Common myeloid progenitor, CD34-positive (primary cell): Measurements from ENCODE around the gene DCAF15. TPM values are rescaled to one million over a fixed set of nuclear protein-coding genes. Genes with fewer than 3 reads are reported as not detected.

Source experiments
- CTCF ChIA-PET: fragments of 350-600 bp; sonication (Branson Sonifier 250); formaldehyde crosslinking; loops from one replicate; lab custom pipeline; 2021; ENCODE audit warnings: antibody characterized with exemption; lab: Charles Lee
- POLR2A ChIA-PET: fragments of 350-600 bp; sonication (Branson Sonifier 250); formaldehyde crosslinking; loops from one replicate; lab custom pipeline; 2021; ENCODE audit warnings: antibody characterized with exemption; lab: Charles Lee
- DNase-seq, 3 donors: peaks; one replicate each; pipeline versions ENCODE4 v3.0.0 to v3.0.0-alpha.2; 2013
- H3K27ac ChIP-seq, 2 experiments: 1 replicate in 1 of 2; 2 replicates in 1 of 2; pipeline ENCODE4 v1.7.0; 2013; ENCODE audit warnings: inconsistent platforms in 2 of 2, low read length in 2 of 2, mild to moderate bottlenecking in 2 of 2, low read depth in 1 of 2, moderate library complexity in 1 of 2; ENCODE audit not compliant: severe bottlenecking in 2 of 2, insufficient read depth in 1 of 2, poor library complexity in 1 of 2
- H3K27me3 ChIP-seq, 5 experiments: replicated peaks in 2 of 5; 1 replicate in 3 of 5; 2 replicates in 2 of 5; pipeline versions ENCODE4 v1.6.1 to v1.7.0; 2013; ENCODE audit warnings: low read length in 4 of 5, mild to moderate bottlenecking in 2 of 5, moderate library complexity in 2 of 5, inconsistent platforms in 1 of 5; ENCODE audit not compliant: insufficient read depth in 5 of 5, control insufficient read depth in 4 of 5
- H3K36me3 ChIP-seq, 4 experiments: 1 replicate in 2 of 4; 2 replicates in 2 of 4; pipeline versions ENCODE4 v1.6.1 to v1.7.0; 2013; ENCODE audit warnings: low read length in 3 of 4, control low read depth in 1 of 4, mild to moderate bottlenecking in 1 of 4; ENCODE audit not compliant: control insufficient read depth in 4 of 4, insufficient read depth in 4 of 4
- H3K4me1 ChIP-seq, 4 experiments: 1 replicate in 3 of 4; 2 replicates in 1 of 4; pipeline versions ENCODE4 v1.6.1 to v1.7.1; 2013; ENCODE audit warnings: low read length in 3 of 4, mild to moderate bottlenecking in 3 of 4, control low read depth in 1 of 4, inconsistent platforms in 1 of 4, moderate library complexity in 1 of 4; ENCODE audit not compliant: control insufficient read depth in 4 of 4, insufficient read depth in 4 of 4; ENCODE audit errors: control extremely low read depth in 1 of 4
- H3K4me3 ChIP-seq, 7 experiments: 1 replicate in 4 of 7; 2 replicates in 3 of 7; pipeline versions ENCODE4 v1.5.1 to v1.7.0; 2013; ENCODE audit warnings: mild to moderate bottlenecking in 7 of 7, low read length in 6 of 7, moderate library complexity in 6 of 7, inconsistent platforms in 2 of 7, low read depth in 2 of 7, control low read depth in 1 of 7; ENCODE audit not compliant: insufficient read depth in 4 of 7, control insufficient read depth in 1 of 7; ENCODE audit errors: extremely low read depth in 1 of 7
- H3K9me3 ChIP-seq, 5 experiments: 1 replicate in 4 of 5; 2 replicates in 1 of 5; pipeline versions ENCODE4 v1.6.1 to v1.7.1; 2013; ENCODE audit warnings: low read length in 4 of 5, mild to moderate bottlenecking in 2 of 5, inconsistent platforms in 1 of 5, low read depth in 1 of 5, moderate library complexity in 1 of 5; ENCODE audit not compliant: control insufficient read depth in 4 of 5, insufficient read depth in 2 of 5; ENCODE audit errors: control extremely low read depth in 1 of 5
- WGBS: methylation state at CpG from one replicate; pipeline ENCODE4 v1.1.5; 2013; ENCODE audit not compliant: insufficient coverage; 5-methylcytosine and 5-hydroxymethylcytosine counted together
- polyA plus RNA-seq: library from polyadenylated mRNA; unstranded; fragments of 120-200 nt; gene quantifications from one replicate; pipeline ENCODE4 v1.2.1, GENCODE V29; 2013

DCAF15 gene
- 31.1 TPM for polyA plus RNA-seq

GRCh38 chr19:13952154-13952930 lies at the start of gene DCAF15:
Gene DCAF15, plus strand, starts transcription at chr19:13952509. Its CDS starts 4 bp downstream, at chr19:13952513.
- Histone ChIP-seq H3K27me3 (no peaks in the 10 kb centered on the region), H3K4me1 (peaks cover 0 to 16% (median 13%) of the 10 kb centered on the region in 4 experiments), H3K4me3 (peak within 1 kb of the TSS; percentile 69 to 91 (median 81)), H3K9me3 (no peaks in the 10 kb centered on the region), H3K27ac (peak within 1 kb of the TSS; percentile 79 to 87), H3K36me3 (peaks cover 10 to 33% (median 27%) of the 10 kb centered on the region in 4 experiments)
- ChIA-PET POLR2A (interaction anchor here (0.5 to 0.9 kb wide), 2 partner anchors 9 to 37 kb away, joined by 3 read pairs; no protein-coding TSS in a partner anchor), CTCF (interaction anchor here (1.1 to 2.8 kb wide), 9 partner anchors 10 to 79 kb away, joined by 3 to 10 read pairs (median 4); partner anchors contain the start of gene IL27RA)
- peak; percentile 100 for DNase-seq
- 0% methylated on average over 32 of the region's 65 CpGs for WGBS

- H3K4me1 ChIP-seq, result peaks cover 0 to 16% (median 14%) of the 10 kb centered on the region in 4 experiments
- CTCF ChIA-PET, result interaction anchor here (1.0 to 3.2 kb wide), 10 partner anchors 9 to 166 kb away, joined by 3 to 8 read pairs (median 4); no protein-coding TSS in a partner anchor
- 59% methylated on average over 4 of the region's 4 CpGs for WGBS
These were observed 49.2 kb upstream of the DCAF15 start for GRCh38 chr19:13902993-13903555.

GRCh38 chr19:13905634-13906520 lies 46.4 kb upstream of the DCAF15 start, which contains the start of the genes BRME1 and CC2D1A:
Gene BRME1, minus strand, starts transcription at chr19:13906117. Its CDS starts 1,225 bp downstream, at chr19:13904892.
Gene CC2D1A, plus strand, starts transcription at chr19:13906201. Its CDS starts 241 bp downstream, at chr19:13906442.
- ChIA-PET POLR2A (interaction anchor here (1.1 kb wide), 1 partner anchor 25 kb away, joined by 3 read pairs; no protein-coding TSS in a partner anchor), CTCF (interaction anchor here (0.9 to 1.6 kb wide), 4 partner anchors 10 to 173 kb away, joined by 3 to 5 read pairs (median 4); no protein-coding TSS in a partner anchor)
- peak within 1 kb of the TSS; percentile 42 to 91 (median 81) for H3K4me3 ChIP-seq
- 7% methylated on average over 76 of the region's 86 CpGs for WGBS
- H3K4me1 ChIP-seq, result peaks cover 0 to 16% (median 14%) of the 10 kb centered on the region in 4 experiments
- H3K36me3 ChIP-seq, result peaks cover under 1 to 12% (median 5%) of the 10 kb centered on the region in 4 experiments
- no peaks in the 10 kb centered on the region for H3K9me3 ChIP-seq
- H3K27me3 ChIP-seq, result no peaks in the 10 kb centered on the region
- H3K27ac ChIP-seq, result peak within 1 kb of the TSS in 1 of 2 experiments; percentile 58
- DNase-seq, result peak; percentile 84 to 88 (median 88)

More at GRCh38 chr19:13902993-13903555, 49.2 kb upstream of the DCAF15 start:
- H3K27me3 ChIP-seq, result no peaks in the 10 kb centered on the region
- DNase-seq, result peak; percentile 38 to 54 (median 44)
- no peak overlapping the region for H3K27ac ChIP-seq
- no peaks in the 10 kb centered on the region for H3K9me3 ChIP-seq
- H3K4me3 ChIP-seq, result no peak overlapping the region
- no peaks in the 10 kb centered on the region for H3K36me3 ChIP-seq
- POLR2A ChIA-PET, result no interaction called here

GRCh38 chr19:13906521-13906904 lies 45.8 kb upstream of the DCAF15 start:
- no peak for DNase-seq

GRCh38 chr19:13906910-13907309 lies 45.4 kb upstream of the DCAF15 start:
- peaks cover 0 to 16% (median 14%) of the 10 kb centered on the region in 4 experiments for H3K4me1 ChIP-seq
- ChIA-PET POLR2A (no interaction called here), CTCF (interaction anchor here (0.8 to 1.6 kb wide), 5 partner anchors 9 to 207 kb away, joined by 3 to 5 read pairs (median 3); partner anchors contain the start of genes IL27RA and PODNL1)
- no peaks in the 10 kb centered on the region for H3K27me3 ChIP-seq
- DNase-seq, result no peak
- peak overlapping the region in 6 of 7 experiments; percentile 68 to 91 (median 83) for H3K4me3 ChIP-seq
- peak overlapping the region in 1 of 2 experiments; percentile 58 for H3K27ac ChIP-seq
- peaks cover 3 to 17% (median 8%) of the 10 kb centered on the region in 4 experiments for H3K36me3 ChIP-seq
- 84% methylated on average over 3 of the region's 5 CpGs for WGBS
- no peaks in the 10 kb centered on the region for H3K9me3 ChIP-seq

More at GRCh38 chr19:13906521-13906904, 45.8 kb upstream of the DCAF15 start:
- peak overlapping the region in 1 of 2 experiments; percentile 58 for H3K27ac ChIP-seq
- H3K36me3 ChIP-seq, result peaks cover 3 to 17% (median 8%) of the 10 kb centered on the region in 4 experiments
- no peaks in the 10 kb centered on the region for H3K27me3 ChIP-seq
- peaks cover 0 to 16% (median 14%) of the 10 kb centered on the region in 4 experiments for H3K4me1 ChIP-seq
- 1% methylated on average over 10 of the region's 13 CpGs for WGBS
- CTCF ChIA-PET, result interaction anchor here (0.9 to 1.6 kb wide), 4 partner anchors 10 to 207 kb away, joined by 3 to 5 read pairs (median 3); partner anchors contain the start of gene PODNL1
- no peaks in the 10 kb centered on the region for H3K9me3 ChIP-seq
- H3K4me3 ChIP-seq, result peak overlapping the region; percentile 42 to 91 (median 81)
- POLR2A ChIA-PET, result interaction anchor here (1.1 kb wide), 1 partner anchor 26 kb away, joined by 3 read pairs; no protein-coding TSS in a partner anchor

- no peak for DNase-seq
- 96% methylated on average over 8 of the region's 8 CpGs for WGBS
- peaks cover 8 to 34% (median 19%) of the 10 kb centered on the region in 4 experiments for H3K36me3 ChIP-seq
- POLR2A ChIA-PET, result no interaction called here
- peaks cover 0 to 16% (median 13%) of the 10 kb centered on the region in 4 experiments for H3K4me1 ChIP-seq
- CTCF ChIA-PET, result interaction anchor here (0.9 to 1.3 kb wide), 2 partner anchors 10 to 35 kb away, joined by 3 to 5 read pairs; no protein-coding TSS in a partner anchor
- no peak overlapping the region for H3K27ac ChIP-seq
- no peaks in the 10 kb centered on the region for H3K27me3 ChIP-seq
- H3K4me3 ChIP-seq, result no peak overlapping the region
- H3K9me3 ChIP-seq, result no peaks in the 10 kb centered on the region
These were observed 43.6 kb upstream of the DCAF15 start for GRCh38 chr19:13908674-13909073.
